ENCODE measurements around the gene GRIP2.
"Not testable (repeated sequence)": the region's sequence is repeated elsewhere in the genome, so short reads cannot be mapped to it uniquely, and the experiment has no call there.

Gene GRIP2

DNA sequence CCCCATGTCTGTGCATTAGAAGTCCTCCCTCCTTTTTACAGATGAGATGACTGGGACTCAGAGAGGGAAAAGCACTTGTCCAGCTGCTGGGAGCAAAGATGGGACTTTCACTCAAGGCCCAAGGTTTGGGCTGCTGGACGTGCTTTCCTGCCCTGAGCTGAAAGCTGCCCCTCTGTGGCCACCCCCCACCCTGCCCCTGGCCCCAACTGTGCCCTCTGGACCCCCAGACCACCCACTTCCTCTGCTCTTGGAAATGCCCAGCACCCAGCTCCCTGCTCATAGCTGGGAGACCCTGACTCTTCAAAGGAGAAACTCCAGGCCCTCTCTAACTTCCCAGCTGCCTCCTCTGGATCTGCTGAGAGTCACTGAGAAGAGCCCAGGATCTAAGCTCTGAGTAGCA, 20.7 kb downstream of the GRIP2 start:
- DNase-seq, result no peak

- DNase-seq, result no peak
Observed at GRCh38 chr3:14518893-14519292, 21.2 kb downstream of the GRIP2 start.

GRCh38 chr3:14518432-14518802, 21.7 kb downstream of the GRIP2 start:
- DNase-seq, result no peak

GRCh38 chr3:14517601-14518431, 22.3 kb downstream of the GRIP2 start:
- DNase-seq, result no peak

DNA sequence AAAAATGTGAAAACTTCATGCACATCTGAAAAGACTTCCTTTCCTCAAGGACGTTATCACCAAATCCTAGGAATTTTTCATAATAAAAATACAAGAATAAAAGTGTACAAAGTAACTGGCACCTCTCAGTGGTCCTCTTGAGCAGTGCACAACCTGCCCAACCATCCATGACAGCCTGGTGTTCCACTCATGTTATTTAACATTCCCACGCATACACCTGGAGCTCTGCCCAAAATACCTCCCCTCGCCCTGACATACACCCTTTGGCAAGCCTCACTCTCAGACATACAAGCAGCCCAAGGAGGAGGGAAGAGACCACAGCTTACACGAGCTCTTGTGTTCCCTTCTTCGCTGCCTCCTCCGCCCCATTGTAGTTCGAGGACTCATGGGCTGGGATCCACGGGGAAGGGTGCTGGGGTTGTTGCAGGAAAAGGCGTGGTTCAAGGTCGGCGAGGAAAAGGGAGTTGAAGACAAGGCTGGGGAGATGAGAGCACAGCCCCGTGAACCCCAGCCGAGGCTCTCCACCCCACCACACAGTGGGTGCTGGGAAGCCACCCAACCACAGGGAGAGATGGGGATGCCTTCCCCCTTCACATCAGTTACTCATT, 23.3 kb downstream of the GRIP2 start:
- no peak for DNase-seq

GRCh38 chr3:14515526-14515925, 24.6 kb downstream of the GRIP2 start:
- DNase-seq, result not testable (repeated sequence)

GRCh38 chr3:14514323-14514720, 25.8 kb downstream of the GRIP2 start:
- DNase-seq, result no peak

DNA sequence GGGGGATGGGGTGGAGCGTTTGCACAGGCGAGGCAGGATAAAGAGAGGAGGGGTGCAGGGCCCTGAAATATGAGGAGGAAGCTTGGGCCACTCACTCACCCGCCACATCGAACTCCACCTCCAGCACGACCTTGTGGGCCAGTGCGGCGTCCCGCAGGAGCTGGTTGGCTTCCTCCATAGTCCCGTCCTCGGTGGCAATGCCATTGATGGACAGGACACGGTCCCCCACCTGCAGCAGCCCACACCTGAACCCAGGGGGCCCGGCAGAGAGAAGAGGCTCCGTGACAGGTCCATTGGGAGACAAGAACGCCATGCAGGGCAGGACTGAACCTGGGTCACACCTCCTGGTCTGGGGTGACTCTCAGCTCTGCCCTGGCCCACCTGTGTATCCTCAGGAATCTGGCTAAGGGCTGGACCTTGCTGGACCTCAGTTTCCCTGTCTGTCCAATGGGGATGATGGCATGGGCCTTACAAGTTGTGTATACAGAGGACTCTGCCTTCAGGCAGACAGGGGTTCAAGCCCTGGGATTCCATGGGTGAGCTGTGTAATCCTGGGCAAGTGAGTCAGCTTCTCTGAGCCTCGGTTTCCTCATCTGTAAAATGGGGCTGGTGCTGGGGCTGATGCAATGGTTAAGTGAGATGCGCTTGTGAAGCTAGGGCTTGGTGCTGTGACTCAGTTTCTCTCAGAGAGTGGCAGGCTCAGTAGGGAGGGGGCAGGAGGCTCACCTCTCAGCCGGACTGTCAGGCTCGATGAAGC, 26.4 kb downstream of the GRIP2 start:
- DNase-seq, result no peak

DNA sequence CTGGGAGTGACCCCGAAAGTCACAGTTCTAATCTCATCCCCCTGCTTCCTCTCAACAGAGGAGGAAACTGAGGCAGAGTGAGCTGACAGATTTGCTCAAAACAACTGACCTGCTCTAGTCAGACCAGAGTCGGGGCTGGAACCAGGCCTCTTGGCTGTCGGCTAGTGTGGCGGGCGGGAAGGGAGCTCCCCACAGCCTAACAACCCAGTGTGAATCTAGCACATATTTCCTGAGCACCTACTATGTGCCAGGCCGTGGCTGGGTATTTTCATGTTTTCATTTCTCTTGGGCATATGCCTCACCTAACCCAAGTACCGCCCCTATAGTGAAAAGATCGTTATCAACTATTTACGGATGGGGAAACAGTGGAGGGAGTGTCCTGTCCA, 27.2 kb downstream of the GRIP2 start:
- no peak for DNase-seq

- DNase-seq, result no peak
Observed at GRCh38 chr3:14512281-14512941, 27.7 kb downstream of the GRIP2 start.

DNA sequence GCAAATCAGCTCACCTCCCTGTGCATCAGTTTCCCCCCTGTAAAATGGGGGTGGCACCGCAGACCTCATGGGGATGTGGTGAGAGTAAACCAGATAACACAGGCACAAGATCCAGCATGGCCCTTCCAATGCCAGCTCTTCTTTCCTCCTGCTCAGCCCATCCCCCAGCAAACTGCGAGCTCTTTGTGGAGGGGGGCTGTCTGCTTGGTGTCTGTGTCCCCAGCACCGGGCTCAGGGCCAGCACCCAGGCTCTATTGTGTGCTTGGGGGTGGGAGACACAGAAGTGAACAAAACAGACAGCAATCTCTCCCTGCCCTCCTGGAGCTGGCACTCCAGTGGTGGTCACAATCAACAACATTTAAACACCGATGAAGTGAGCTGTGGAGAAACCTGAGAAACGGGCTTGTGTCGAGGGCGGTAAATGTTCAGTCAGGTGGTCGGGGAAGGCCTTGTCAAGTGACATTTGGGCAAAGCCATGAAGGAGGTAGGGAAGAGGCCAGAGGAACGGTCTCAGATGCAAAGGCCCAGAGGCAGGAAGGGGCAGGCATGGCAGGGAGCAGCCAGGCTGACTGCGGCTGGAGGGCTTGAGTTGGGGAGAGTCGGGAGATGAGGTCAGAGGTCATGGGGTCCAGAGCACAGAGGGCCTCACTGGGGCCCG, 28.4 kb downstream of the GRIP2 start:
- no peak for DNase-seq

GRCh38 chr3:14510838-14511622, 29.1 kb downstream of the GRIP2 start:
- no peak for DNase-seq

GRCh38 chr3:14509796-14510100, 30.4 kb downstream of the GRIP2 start:
- DNase-seq, result no peak

GRCh38 chr3:14508966-14509795, 31.0 kb downstream of the GRIP2 start:
- peak; percentile 14 to 36 for DNase-seq

- DNase-seq, result no peak
Observed at GRCh38 chr3:14508505-14508819, 31.7 kb downstream of the GRIP2 start.

GRCh38 chr3:14507757-14508504, 32.2 kb downstream of the GRIP2 start:
- DNase-seq, result no peak

DNA sequence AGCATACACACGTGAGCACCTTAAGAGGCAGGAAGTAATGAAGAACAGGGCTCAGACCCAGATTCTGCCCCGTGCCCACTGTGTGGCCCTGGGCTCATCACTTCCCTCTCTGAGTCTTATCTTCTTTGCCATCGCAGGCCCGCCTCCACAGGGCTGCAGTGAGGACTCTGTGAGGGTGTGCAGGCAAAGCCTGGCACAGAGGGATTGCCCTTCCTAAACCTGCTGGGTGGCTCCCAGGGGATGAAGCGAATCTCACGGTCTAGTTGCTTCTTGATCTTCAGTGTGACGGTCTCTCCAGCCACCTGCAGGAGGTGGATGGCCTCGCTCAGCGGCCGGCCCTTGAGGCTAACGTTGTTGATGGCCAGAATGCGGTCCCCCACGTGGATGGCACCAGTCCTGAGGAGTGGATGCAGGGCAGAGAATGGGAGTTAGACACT, 32.8 kb downstream of the GRIP2 start:
- DNase-seq, result no peak

DNA sequence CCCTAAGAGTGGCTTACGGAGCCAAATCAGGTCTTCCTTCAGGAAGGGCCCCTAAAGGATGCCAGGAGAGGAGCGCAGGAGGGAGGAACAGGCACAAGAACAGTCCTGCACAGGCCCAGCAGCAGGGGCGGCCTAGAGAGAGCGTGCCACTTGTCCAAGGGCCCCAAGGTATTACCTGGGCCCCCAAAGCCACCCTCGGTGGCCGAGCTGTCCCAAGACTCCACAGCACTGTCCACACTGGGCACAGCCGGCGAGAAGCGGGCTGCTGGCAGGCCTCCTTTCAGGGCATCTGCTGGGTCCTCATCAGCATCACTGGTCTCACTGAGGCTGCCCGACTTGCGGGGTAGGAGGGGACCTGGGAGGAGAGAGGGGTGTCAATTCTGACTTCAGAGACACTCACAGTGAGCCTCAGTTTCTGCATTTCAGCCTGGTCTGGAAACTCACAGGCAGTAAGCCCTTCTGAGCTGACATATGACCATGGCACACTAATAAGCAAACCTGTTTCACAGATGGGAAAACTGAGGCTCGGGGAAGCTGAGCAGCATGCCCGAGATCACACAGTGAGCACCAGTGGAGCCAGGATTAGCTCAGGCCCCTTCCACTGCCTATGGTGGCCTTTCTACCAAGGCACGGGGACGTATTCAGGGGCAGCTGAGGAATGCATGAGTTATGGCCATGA, 33.4 kb downstream of the GRIP2 start:
- DNase-seq, result no peak

DNA sequence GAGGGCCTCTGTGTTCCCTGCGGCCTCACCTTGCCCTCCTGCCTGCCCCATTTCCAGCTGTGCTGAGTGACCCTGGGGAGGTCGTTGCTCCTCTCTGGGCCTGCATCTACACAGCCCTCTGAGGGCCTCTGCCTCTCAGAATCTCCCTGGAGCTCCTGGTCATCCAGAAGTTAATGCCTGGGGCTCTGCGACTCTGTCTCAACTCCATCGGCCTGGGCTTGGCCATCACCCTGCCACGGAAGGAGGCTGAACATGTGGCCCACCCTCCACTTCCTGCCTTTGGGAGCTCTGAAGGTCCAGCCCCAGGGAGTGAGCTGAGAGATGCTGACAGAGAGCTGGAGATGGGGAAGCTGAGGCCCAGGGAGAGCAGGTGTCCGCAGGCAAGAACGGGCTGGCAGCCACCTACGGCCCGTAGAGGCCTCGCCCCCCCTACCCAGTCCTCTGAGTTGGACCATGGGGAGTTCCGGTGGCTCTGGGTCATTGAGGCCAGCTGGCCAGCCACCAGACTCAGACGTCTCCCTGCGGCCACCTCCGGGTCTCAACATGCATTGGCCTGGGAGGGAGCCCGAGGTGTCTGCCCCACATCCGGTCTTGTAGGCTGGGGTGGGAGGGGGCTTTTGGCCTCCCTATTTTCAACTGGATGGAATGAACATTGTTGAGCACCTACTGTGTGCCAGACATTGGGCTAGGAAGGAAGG, 34.2 kb downstream of the GRIP2 start:
- no peak for DNase-seq
